ENCODE data around the gene ASH1L. TPM values are rescaled to one million over a fixed set of nuclear protein-coding genes. Genes with fewer than 3 reads are reported as not detected.

ASH1L gene
- total RNA-seq, 1 experiment from 2014 or later: 30.5 TPM

- no peak overlapping the region for H3K4me3 ChIP-seq (replicated peaks in 1 of 2; ENCODE audit: low read depth in 1 of 2, low read length in 2 of 2)
- no peaks in the 10 kb centered on the region for H3K4me1 ChIP-seq (ENCODE audit: control insufficient read depth in 1 of 2, insufficient read depth in 2 of 2, low read length in 2 of 2)
- H3K4me2 ChIP-seq (ENCODE audit: low read length): no peak overlapping the region
- H3K79me2 ChIP-seq (ENCODE audit: insufficient read depth, low read length): no peaks in the 10 kb centered on the region
- no peak overlapping the region for H3K9ac ChIP-seq (ENCODE audit: low read length)
- H3K27me3 ChIP-seq (ENCODE audit: insufficient read depth, low read length): no peaks in the 10 kb centered on the region
- CTCF ChIA-PET: no interaction called here
- POLR2A ChIA-PET: interaction anchor here (0.6 kb wide), 1 partner anchor 57 kb away, joined by 3 read pairs; no protein-coding TSS in a partner anchor
- RAD21 ChIA-PET (ENCODE audit: low non-redundant PET in 1 of 2, low total read pairs in 2 of 2, uncharacterized antibody in 2 of 2, unreplicated experiment in 2 of 2): no interaction called here
- ATAC-seq (no peak), DNase-seq (ENCODE audit: low read depth, low spot score) (no peak)
- H3K9me3 ChIP-seq (ENCODE audit: control insufficient read depth in 1 of 2, insufficient read depth in 1 of 2, low read depth in 1 of 2, low read length in 2 of 2): no peaks in the 10 kb centered on the region
- BruUV-seq (replicated peaks): no TSS peak
- no peak overlapping the region for H3K27ac ChIP-seq (ENCODE audit: low read depth, low read length)
- TF ChIP-seq TCF7L2 (IDR thresholded peaks at IDR 0.05; ENCODE audit: borderline replicate concordance, extremely low read depth, insufficient read depth, insufficient read length): no peak
- H4K20me1 ChIP-seq (ENCODE audit: insufficient read depth): no peaks in the 10 kb centered on the region
- H3K9me2 ChIP-seq (ENCODE audit: insufficient read depth): no peaks in the 10 kb centered on the region
- H3K36me3 ChIP-seq (ENCODE audit: control insufficient read depth in 1 of 2, insufficient read depth in 2 of 2, low read length in 2 of 2): peaks cover 11 to 19% of the 10 kb centered on the region in 2 experiments; a peak in 3 of 4 replicates
- intact Hi-C loops (cut with micrococcal nuclease): no loop called here
- H2AFZ ChIP-seq (ENCODE audit: low read depth, low read length, poor library complexity, severe bottlenecking): no peak overlapping the region
Measured at GRCh38 chr1:155379631-155380090, 182.9 kb downstream of the ASH1L start.

GRCh38 chr1:155379180-155379579, 183.4 kb downstream of the ASH1L start:
- Histone ChIP-seq H2AFZ (ENCODE audit: low read depth, low read length, poor library complexity, severe bottlenecking) (no peak overlapping the region), H3K9me2 (ENCODE audit: insufficient read depth) (no peaks in the 10 kb centered on the region), H3K4me1 (ENCODE audit: control insufficient read depth in 1 of 2, insufficient read depth in 2 of 2, low read length in 2 of 2) (no peaks in the 10 kb centered on the region), H4K20me1 (ENCODE audit: insufficient read depth) (no peaks in the 10 kb centered on the region), H3K27ac (ENCODE audit: low read depth, low read length) (no peak overlapping the region), H3K4me2 (ENCODE audit: low read length) (no peak overlapping the region), H3K36me3 (ENCODE audit: control insufficient read depth in 1 of 2, insufficient read depth in 2 of 2, low read length in 2 of 2) (peaks cover 11 to 22% of the 10 kb centered on the region in 2 experiments; a peak in 3 of 4 replicates), H3K9me3 (ENCODE audit: control insufficient read depth in 1 of 2, insufficient read depth in 1 of 2, low read depth in 1 of 2, low read length in 2 of 2) (no peaks in the 10 kb centered on the region), H3K79me2 (ENCODE audit: insufficient read depth, low read length) (no peaks in the 10 kb centered on the region), H3K9ac (ENCODE audit: low read length) (no peak overlapping the region), H3K27me3 (ENCODE audit: insufficient read depth, low read length) (no peaks in the 10 kb centered on the region), H3K4me3 (replicated peaks in 1 of 2; ENCODE audit: low read depth in 1 of 2, low read length in 2 of 2) (no peak overlapping the region)
- ChIA-PET POLR2A (interaction anchor here (0.6 kb wide), 1 partner anchor 57 kb away, joined by 3 read pairs; no protein-coding TSS in a partner anchor), RAD21 (ENCODE audit: low non-redundant PET in 1 of 2, low total read pairs in 2 of 2, uncharacterized antibody in 2 of 2, unreplicated experiment in 2 of 2) (no interaction called here), CTCF (no interaction called here)
- TF ChIP-seq CBX3 (IDR thresholded peaks at IDR 0.05; ENCODE audit: low read depth) (no peak), TCF7L2 (IDR thresholded peaks at IDR 0.05; ENCODE audit: borderline replicate concordance, extremely low read depth, insufficient read depth, insufficient read length) (no peak), POLR2A (IDR thresholded peaks at IDR 0.05; ENCODE audit: borderline replicate concordance, extremely low read depth, insufficient read depth, insufficient read length) (no peak), JUND (IDR thresholded peaks at IDR 0.05) (no peak), RAD21 (IDR thresholded peaks at IDR 0.05; ENCODE audit: low read depth) (no peak), FOSL1 (IDR thresholded peaks at IDR 0.05; ENCODE audit: low read depth) (no peak), POLR2AphosphoS5 (IDR thresholded peaks at IDR 0.05; ENCODE audit: low read depth, low read length) (no peak), EGR1 (IDR thresholded peaks at IDR 0.05; ENCODE audit: low read depth) (no peak), EZH2 (IDR thresholded peaks at IDR 0.05) (no peak), SP1 (IDR thresholded peaks at IDR 0.05; ENCODE audit: low read depth) (no peak), YY1 (IDR thresholded peaks at IDR 0.05; ENCODE audit: extremely low read depth, insufficient replicate concordance, low read depth, low read length) (no peak), ZFX (IDR thresholded peaks at IDR 0.05) (no peak), SIN3A (IDR thresholded peaks at IDR 0.05; ENCODE audit: low read depth) (no peak)
- no peak for ATAC-seq
- DNase-seq (ENCODE audit: low read depth, low spot score): no peak
- intact Hi-C loops (cut with micrococcal nuclease): no loop called here
- BruUV-seq (replicated peaks): no TSS peak

All from HCT116 (cell line).